Tibial artery (tissue), 4 donors: ENCODE measurements around the gene FRRS1.

Source experiments
- DNase-seq, 2 donors: peaks; one replicate each; pipeline ENCODE4 v3.0.0-alpha.2; 2019
- H3K27ac ChIP-seq, 2 donors: fragments of 200-600 bp; sonication (generic) in 1 of 2; 1 replicate in 1 of 2; 2 replicates in 1 of 2; pipeline ENCODE4 v1.5.1; 2018 to 2019; ENCODE audit warnings: mild to moderate bottlenecking in 1 of 2
- H3K27me3 ChIP-seq, 2 donors: fragments of 200-600 bp; sonication (generic) in 1 of 2; one replicate each; pipeline versions ENCODE4 v1.5.1 to v1.6.0; 2016 to 2019
- H3K36me3 ChIP-seq, 3 donors: fragments of 200-600 bp; sonication (generic) in 2 of 3; one replicate each; pipeline ENCODE4 v1.5.1; 2016 to 2019; ENCODE audit warnings: mild to moderate bottlenecking in 2 of 3
- H3K4me1 ChIP-seq, 4 donors: fragments of 200-600 bp; sonication (generic) in 2 of 4; 1 replicate in 3 of 4; 2 replicates in 1 of 4; pipeline ENCODE4 v1.5.1; 2016 to 2019
- H3K4me3 ChIP-seq, 2 donors: fragments of 200-600 bp; sonication (generic) in 1 of 2; 1 replicate in 1 of 2; 2 replicates in 1 of 2; pipeline ENCODE4 v1.5.1; 2018 to 2019; ENCODE audit warnings: mild to moderate bottlenecking in 2 of 2
- H3K9me3 ChIP-seq, 3 donors: fragments of 200-600 bp; sonication (generic) in 1 of 3; one replicate each; pipeline ENCODE4 v1.5.1; 2016 to 2019
- intact Hi-C: fragments of 100-400 bp; cut with DNase I; formaldehyde crosslinking; loops from one replicate; pipeline ENCODE4 v1.15.0; 2023; ENCODE audit warnings: low total_unique reads
- TF ChIP-seq, protein P1 (sequence below), 2 experiments: fragments of 200-600 bp in 1 of 2; fragments of 450-650 bp in 1 of 2; IDR thresholded peaks; one replicate each; pipeline ENCODE4 v1.5.1; 2017 to 2019; ENCODE audit warnings: antibody characterized with exemption in 2 of 2, mild to moderate bottlenecking in 1 of 2, moderate library complexity in 1 of 2

FRRS1 gene

GRCh38 chr1:99673315-99673714 is 93.1 kb downstream of the FRRS1 start:
- intact Hi-C loops, result no loop called here
- no peaks in the 10 kb centered on the region for H3K36me3 ChIP-seq
- H3K9me3 ChIP-seq, result no peaks in the 10 kb centered on the region
- no peak overlapping the region for H3K4me3 ChIP-seq
- no peak for DNase-seq
- peaks cover 0 to 8% (median 0%) of the 10 kb centered on the region in 4 donors for H3K4me1 ChIP-seq
- no peaks in the 10 kb centered on the region for H3K27me3 ChIP-seq
- no peak overlapping the region for H3K27ac ChIP-seq
- TF ChIP-seq, protein P1, sequence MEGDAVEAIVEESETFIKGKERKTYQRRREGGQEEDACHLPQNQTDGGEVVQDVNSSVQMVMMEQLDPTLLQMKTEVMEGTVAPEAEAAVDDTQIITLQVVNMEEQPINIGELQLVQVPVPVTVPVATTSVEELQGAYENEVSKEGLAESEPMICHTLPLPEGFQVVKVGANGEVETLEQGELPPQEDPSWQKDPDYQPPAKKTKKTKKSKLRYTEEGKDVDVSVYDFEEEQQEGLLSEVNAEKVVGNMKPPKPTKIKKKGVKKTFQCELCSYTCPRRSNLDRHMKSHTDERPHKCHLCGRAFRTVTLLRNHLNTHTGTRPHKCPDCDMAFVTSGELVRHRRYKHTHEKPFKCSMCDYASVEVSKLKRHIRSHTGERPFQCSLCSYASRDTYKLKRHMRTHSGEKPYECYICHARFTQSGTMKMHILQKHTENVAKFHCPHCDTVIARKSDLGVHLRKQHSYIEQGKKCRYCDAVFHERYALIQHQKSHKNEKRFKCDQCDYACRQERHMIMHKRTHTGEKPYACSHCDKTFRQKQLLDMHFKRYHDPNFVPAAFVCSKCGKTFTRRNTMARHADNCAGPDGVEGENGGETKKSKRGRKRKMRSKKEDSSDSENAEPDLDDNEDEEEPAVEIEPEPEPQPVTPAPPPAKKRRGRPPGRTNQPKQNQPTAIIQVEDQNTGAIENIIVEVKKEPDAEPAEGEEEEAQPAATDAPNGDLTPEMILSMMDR (IDR thresholded peaks at IDR 0.05), result no peak

- H3K4me3 ChIP-seq, result no peak overlapping the region
- TF ChIP-seq, protein P1 (IDR thresholded peaks at IDR 0.05), result no peak
- no peaks in the 10 kb centered on the region for H3K9me3 ChIP-seq
- peaks cover 0 to 8% (median 0%) of the 10 kb centered on the region in 4 donors for H3K4me1 ChIP-seq
- no peaks in the 10 kb centered on the region for H3K36me3 ChIP-seq
- intact Hi-C loops, result no loop called here
- no peaks in the 10 kb centered on the region for H3K27me3 ChIP-seq
- DNase-seq, result no peak
- H3K27ac ChIP-seq, result no peak overlapping the region
Observed at GRCh38 chr1:99672530-99673213, 93.8 kb downstream of the FRRS1 start.

DNA sequence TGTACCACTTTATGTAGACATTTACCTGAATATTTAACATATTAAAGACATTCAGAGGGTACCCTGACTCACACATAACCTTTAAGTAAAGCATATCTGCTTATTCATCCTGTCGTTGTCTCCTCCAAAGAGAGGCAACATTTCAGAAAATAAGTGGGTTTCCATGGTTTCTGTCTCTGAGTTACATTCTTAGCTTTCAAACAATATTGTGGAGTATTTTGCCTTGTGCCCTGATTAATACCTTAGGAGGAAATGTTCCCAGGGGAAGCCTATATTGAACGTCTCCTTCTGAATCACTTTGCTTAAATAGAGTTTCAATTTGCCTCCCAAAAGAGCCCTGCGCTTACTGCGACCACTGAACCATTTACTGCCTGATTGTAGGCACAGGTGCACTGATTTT is 94.4 kb downstream of the FRRS1 start:
- Histone ChIP-seq H3K9me3 (no peaks in the 10 kb centered on the region), H3K36me3 (no peaks in the 10 kb centered on the region), H3K27me3 (no peaks in the 10 kb centered on the region), H3K4me3 (no peak overlapping the region), H3K4me1 (peaks cover 0 to 8% (median 0%) of the 10 kb centered on the region in 4 donors), H3K27ac (no peak overlapping the region)
- no peak for DNase-seq
- TF ChIP-seq, protein P1 (IDR thresholded peaks at IDR 0.05), result no peak
- intact Hi-C loops, result no loop called here

DNA sequence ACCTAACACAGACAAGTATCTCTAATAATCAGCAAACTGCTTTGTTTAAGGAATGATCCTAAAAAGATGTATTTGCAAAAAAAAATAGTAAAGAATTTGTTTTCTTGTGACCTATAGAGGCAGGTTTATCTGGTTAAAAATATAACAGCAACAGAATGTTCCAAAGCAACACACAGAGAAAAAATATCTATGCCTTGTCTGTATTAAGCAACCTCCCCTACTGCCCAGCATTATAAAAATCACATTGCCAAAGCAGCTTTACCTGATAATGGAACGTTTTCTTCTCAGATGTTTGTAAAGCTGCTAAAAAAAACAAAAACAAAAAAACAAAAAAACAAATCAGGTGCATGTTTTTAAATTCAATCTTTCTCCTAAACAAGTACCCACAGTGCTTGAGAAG is 95.9 kb downstream of the FRRS1 start:
- no peak for DNase-seq
- TF ChIP-seq, protein P1 (IDR thresholded peaks at IDR 0.05), result no peak
- Histone ChIP-seq H3K27ac (no peak overlapping the region), H3K9me3 (no peaks in the 10 kb centered on the region), H3K27me3 (no peaks in the 10 kb centered on the region), H3K4me3 (no peak overlapping the region), H3K4me1 (peaks cover 0 to 8% (median 0%) of the 10 kb centered on the region in 4 donors), H3K36me3 (no peaks in the 10 kb centered on the region)
- intact Hi-C loops, result no loop called here

- H3K36me3 ChIP-seq, result no peaks in the 10 kb centered on the region
Observed at GRCh38 chr1:99669821-99670220, 96.6 kb downstream of the FRRS1 start.

More at GRCh38 chr1:99669821-99670220, 96.6 kb downstream of the FRRS1 start:
- Histone ChIP-seq H3K27ac (no peak overlapping the region), H3K27me3 (no peaks in the 10 kb centered on the region), H3K9me3 (no peaks in the 10 kb centered on the region), H3K4me3 (no peak overlapping the region), H3K4me1 (peaks cover 0 to 8% (median 0%) of the 10 kb centered on the region in 4 donors)
- intact Hi-C loops, result no loop called here
- no peak for DNase-seq
- TF ChIP-seq, protein P1 (IDR thresholded peaks at IDR 0.05), result no peak
